Activated B cell treated with CpG ODN at 0.5 μM for 24 hours (primary cell): ENCODE measurements around the gene ATP11A. TPM values are rescaled to one million over a fixed set of nuclear protein-coding genes. Genes with fewer than 3 reads are reported as not detected.
"Not testable (repeated sequence)": the region's sequence is repeated elsewhere in the genome, so short reads cannot be mapped to it uniquely, and the experiment has no call there.

ENCODE experiments used
- ATAC-seq: fragments of 200-7000 bp; cut with Tn5 transposase; one replicate; pipeline ENCODE4 v1.10.0; 2021; ENCODE audit warnings: low read depth, mild to moderate bottlenecking, moderate library complexity
- CTCF ChIA-PET: fragments of 350-600 bp; sonication (Branson Sonifier 250); formaldehyde crosslinking; loops from one replicate; lab custom pipeline; 2021; ENCODE audit warnings: antibody characterized with exemption; lab: Charles Lee
- POLR2A ChIA-PET: fragments of 350-600 bp; sonication (Branson Sonifier 250); formaldehyde crosslinking; loops from one replicate; lab custom pipeline; 2021; ENCODE audit warnings: antibody characterized with exemption; lab: Charles Lee
- DNase-seq: peaks from one replicate; pipeline ENCODE4 v3.0.0; 2022
- H3K27ac Mint-ChIP-seq: one replicate; pipeline ENCODE4 v1.8.0; 2020; ENCODE audit warnings: mixed read lengths
- H3K27me3 Mint-ChIP-seq: one replicate; pipeline ENCODE4 v1.8.0; 2021; ENCODE audit warnings: mixed read lengths
- H3K36me3 Mint-ChIP-seq: one replicate; pipeline ENCODE4 v1.8.0; 2021; ENCODE audit warnings: low read depth, mixed read lengths
- H3K4me1 Mint-ChIP-seq: one replicate; pipeline ENCODE4 v1.8.0; 2021; ENCODE audit warnings: mixed read lengths
- H3K4me3 Mint-ChIP-seq: one replicate; pipeline ENCODE4 v1.8.0; 2020; ENCODE audit warnings: mild to moderate bottlenecking, mixed read lengths
- H3K9me3 Mint-ChIP-seq: one replicate; pipeline ENCODE4 v1.8.0; 2020; ENCODE audit warnings: mixed read lengths
- CTCF ChIP-seq: fragments of 200-600 bp; IDR thresholded peaks from one replicate; pipeline ENCODE4 v1.8.0; 2022; ENCODE audit warnings: antibody characterized with exemption, mild to moderate bottlenecking
- intact Hi-C: fragments of 100-400 bp; cut with micrococcal nuclease; formaldehyde crosslinking; loops from one replicate; pipeline ENCODE4 v1.15.1; 2024
- total RNA-seq: library from RNA; stranded (reverse); gene quantifications from 2 replicates; pipeline ENCODE4 v1.2.3, GENCODE V29; 2022

The ATP11A gene
- total RNA-seq, 1 donor from 2014 or later, result 49.6 TPM

- H3K4me3 Mint-ChIP-seq, result no peak overlapping the region
- H3K36me3 Mint-ChIP-seq, result peaks cover 16% of the 10 kb centered on the region
- peaks cover under 1% of the 10 kb centered on the region for H3K9me3 Mint-ChIP-seq
- no peak for DNase-seq
- intact Hi-C loops, result no loop called here
- ChIA-PET POLR2A (no interaction called here), CTCF (no interaction called here)
- ATAC-seq, result no peak
- TF ChIP-seq CTCF, result no peak
- no peak overlapping the region for H3K27ac Mint-ChIP-seq
- peaks cover 4% of the 10 kb centered on the region for H3K4me1 Mint-ChIP-seq
- H3K27me3 Mint-ChIP-seq, result no peaks in the 10 kb centered on the region
Observed at GRCh38 chr13:112793545-112794445, 104.0 kb downstream of the ATP11A start.

- intact Hi-C loops, result no loop called here
- no peak for ATAC-seq
- POLR2A ChIA-PET, result no interaction called here
Observed at GRCh38 chr13:112795277-112795676, 105.4 kb downstream of the ATP11A start.

GRCh38 chr13:112796190-112796915, 106.5 kb downstream of the ATP11A start:
- POLR2A ChIA-PET, result no interaction called here
- peaks cover 12% of the 10 kb centered on the region for H3K36me3 Mint-ChIP-seq
- H3K9me3 Mint-ChIP-seq, result peaks cover 6% of the 10 kb centered on the region
- ATAC-seq (no peak), DNase-seq (no peak)
- CTCF ChIA-PET, result no interaction called here
- H3K27ac Mint-ChIP-seq, result no peak overlapping the region
- peaks cover 8% of the 10 kb centered on the region for H3K4me1 Mint-ChIP-seq
- no peaks in the 10 kb centered on the region for H3K27me3 Mint-ChIP-seq
- no peak for TF ChIP-seq CTCF
- no peak overlapping the region for H3K4me3 Mint-ChIP-seq
- intact Hi-C loops, result no loop called here

More at GRCh38 chr13:112795277-112795676, 105.4 kb downstream of the ATP11A start:
- no peak for TF ChIP-seq CTCF
- Mint-ChIP-seq H3K36me3 (peaks cover 12% of the 10 kb centered on the region), H3K9me3 (peaks cover 6% of the 10 kb centered on the region), H3K4me1 (peaks cover 4% of the 10 kb centered on the region), H3K27me3 (no peaks in the 10 kb centered on the region), H3K27ac (no peak overlapping the region), H3K4me3 (no peak overlapping the region)
- CTCF ChIA-PET, result no interaction called here
- DNase-seq, result no peak

- TF ChIP-seq CTCF, result no peak
- no peak for DNase-seq
- no peak overlapping the region for H3K4me3 Mint-ChIP-seq
- intact Hi-C loops, result no loop called here
- H3K27me3 Mint-ChIP-seq, result no peaks in the 10 kb centered on the region
- peaks cover 12% of the 10 kb centered on the region for H3K36me3 Mint-ChIP-seq
- H3K27ac Mint-ChIP-seq, result no peak overlapping the region
- ChIA-PET POLR2A (no interaction called here), CTCF (no interaction called here)
- no peak for ATAC-seq
- H3K4me1 Mint-ChIP-seq, result peaks cover 26% of the 10 kb centered on the region
- H3K9me3 Mint-ChIP-seq, result peaks cover 6% of the 10 kb centered on the region
Observed at GRCh38 chr13:112799394-112799793, 109.6 kb downstream of the ATP11A start.

- intact Hi-C loops, result loop anchor here (5.0 to 10.0 kb wide), 3 partner anchors 33 to 115 kb away; no protein-coding TSS in a partner anchor
- H3K4me1 Mint-ChIP-seq, result peaks cover 26% of the 10 kb centered on the region
- peaks cover 12% of the 10 kb centered on the region for H3K36me3 Mint-ChIP-seq
- ATAC-seq, result no peak
- H3K27ac Mint-ChIP-seq, result no peak overlapping the region
- peaks cover 6% of the 10 kb centered on the region for H3K9me3 Mint-ChIP-seq
- ChIA-PET CTCF (no interaction called here), POLR2A (no interaction called here)
- no peak for TF ChIP-seq CTCF
- DNase-seq, result no peak
- no peak overlapping the region for H3K4me3 Mint-ChIP-seq
- no peaks in the 10 kb centered on the region for H3K27me3 Mint-ChIP-seq
Observed at GRCh38 chr13:112800057-112800456, 110.2 kb downstream of the ATP11A start.

GRCh38 chr13:112800807-112801206, 111.0 kb downstream of the ATP11A start:
- intact Hi-C loops, result loop anchor here (5.0 to 10.0 kb wide), 3 partner anchors 34 to 116 kb away; no protein-coding TSS in a partner anchor
- POLR2A ChIA-PET, DNase-seq, ATAC-seq, H3K4me3 Mint-ChIP-seq, H3K27ac Mint-ChIP-seq, H3K9me3 Mint-ChIP-seq, H3K27me3 Mint-ChIP-seq: not testable (repeated sequence)
- peaks cover 26% of the 10 kb centered on the region for H3K4me1 Mint-ChIP-seq
- CTCF ChIA-PET, result interaction anchor here (0.6 kb wide), 1 partner anchor 74 kb away, joined by 3 read pairs; no protein-coding TSS in a partner anchor
- peaks cover 12% of the 10 kb centered on the region for H3K36me3 Mint-ChIP-seq
